ENCODE measurements around the gene FGF9. TPM values are rescaled to one million over a fixed set of nuclear protein-coding genes. Genes with fewer than 3 reads are reported as not detected.

FGF9 gene
- total RNA-seq, 1 experiment from 2014 or later: 1.5 TPM

- H2AFZ ChIP-seq (ENCODE audit: low read depth, low read length, poor library complexity, severe bottlenecking): peak overlapping the region; percentile 20
Measured at GRCh38 chr13:21625366-21625765, 45.5 kb upstream of the FGF9 start.

More at GRCh38 chr13:21625366-21625765, 45.5 kb upstream of the FGF9 start:
- Histone ChIP-seq H3K27ac (ENCODE audit: low read depth, low read length) (no peak overlapping the region), H3K36me3 (ENCODE audit: control insufficient read depth in 1 of 2, insufficient read depth in 2 of 2, low read length in 2 of 2) (no peaks in the 10 kb centered on the region), H3K4me2 (ENCODE audit: low read length) (peak overlapping the region; percentile 3; the same call in 1 of the 2 replicates), H3K79me2 (ENCODE audit: insufficient read depth, low read length) (no peaks in the 10 kb centered on the region), H3K9me2 (ENCODE audit: insufficient read depth) (no peaks in the 10 kb centered on the region), H3K9ac (ENCODE audit: low read length) (no peak overlapping the region), H3K4me3 (replicated peaks in 1 of 2; ENCODE audit: low read depth in 1 of 2, low read length in 2 of 2) (no peak overlapping the region), H3K4me1 (ENCODE audit: control insufficient read depth in 1 of 2, insufficient read depth in 2 of 2, low read length in 2 of 2) (peaks cover 0 to 3% of the 10 kb centered on the region in 2 experiments; a peak in 1 of 4 replicates), H3K9me3 (ENCODE audit: control insufficient read depth in 1 of 2, insufficient read depth in 1 of 2, low read depth in 1 of 2, low read length in 2 of 2) (no peaks in the 10 kb centered on the region), H3K27me3 (ENCODE audit: insufficient read depth, low read length) (no peaks in the 10 kb centered on the region), H4K20me1 (ENCODE audit: insufficient read depth) (no peaks in the 10 kb centered on the region)
- ChIA-PET CTCF (interaction anchor here (0.6 to 2.6 kb wide), 9 partner anchors 9 to 1164 kb away, joined by 3 to 12 read pairs (median 4); no protein-coding TSS in a partner anchor), RAD21 (ENCODE audit: low non-redundant PET in 1 of 2, low total read pairs in 2 of 2, uncharacterized antibody in 2 of 2, unreplicated experiment in 2 of 2) (no interaction called here), POLR2A (no interaction called here)
- intact Hi-C loops (cut with micrococcal nuclease): no loop called here
- ATAC-seq: peak; percentile 94
- peak; percentile 59 for DNase-seq (ENCODE audit: low read depth, low spot score)
- BruUV-seq (replicated peaks): no TSS peak
- TF ChIP-seq EZH2 (IDR thresholded peaks at IDR 0.05): no peak
- TF ChIP-seq SP1 (IDR thresholded peaks at IDR 0.05; ENCODE audit: low read depth): no peak
- no peak for TF ChIP-seq MAX (IDR thresholded peaks at IDR 0.05)
- no peak for TF ChIP-seq ZFX (IDR thresholded peaks at IDR 0.05)
- TF ChIP-seq CEBPB (IDR thresholded peaks at IDR 0.05; ENCODE audit: low read depth): no peak
- peak; percentile 37 to 77 (median 68); a peak in 5 of 6 replicates for TF ChIP-seq CTCF (IDR thresholded peaks at IDR 0.05 in 2 of 3, conservative IDR thresholded peaks at IDR 0.05 in 1 of 3; ENCODE audit: borderline replicate concordance in 1 of 3, insufficient read depth in 1 of 3, low read depth in 2 of 3, low read length in 2 of 3)
- no peak for TF ChIP-seq EZH2phosphoT487 (IDR thresholded peaks at IDR 0.05; ENCODE audit: borderline replicate concordance)
- peak; percentile 75 for TF ChIP-seq RAD21 (IDR thresholded peaks at IDR 0.05; ENCODE audit: low read depth)
- no peak for TF ChIP-seq ATF3 (IDR thresholded peaks at IDR 0.05)
- TF ChIP-seq FOSL1 (IDR thresholded peaks at IDR 0.05; ENCODE audit: low read depth): no peak
